Dermis blood vessel endothelial cell (primary cell): Measurements from ENCODE around the gene CSRP2. TPM values are rescaled to one million over a fixed set of nuclear protein-coding genes. Genes with fewer than 3 reads are reported as not detected.

ENCODE experiments used
- DNase-seq: peaks from one replicate; pipeline ENCODE4 v3.0.0; 2010
- total RNA-seq: library from RNA; depleted of rRNA; stranded (reverse); fragments of >200 nt; gene quantifications from 2 replicates; pipeline ENCODE4 v1.2.3, GENCODE V29; 2014

The CSRP2 gene
- total RNA-seq = 21.0 and 22.8 TPM in 2 replicates

- peak; percentile 84 for DNase-seq
Measured at GRCh38 chr12:76878899-76879709, at the start of gene CSRP2. Gene CSRP2, minus strand, starts transcription at chr12:76879019. Its CDS starts 12,759 bp downstream, at chr12:76866260.

DNA sequence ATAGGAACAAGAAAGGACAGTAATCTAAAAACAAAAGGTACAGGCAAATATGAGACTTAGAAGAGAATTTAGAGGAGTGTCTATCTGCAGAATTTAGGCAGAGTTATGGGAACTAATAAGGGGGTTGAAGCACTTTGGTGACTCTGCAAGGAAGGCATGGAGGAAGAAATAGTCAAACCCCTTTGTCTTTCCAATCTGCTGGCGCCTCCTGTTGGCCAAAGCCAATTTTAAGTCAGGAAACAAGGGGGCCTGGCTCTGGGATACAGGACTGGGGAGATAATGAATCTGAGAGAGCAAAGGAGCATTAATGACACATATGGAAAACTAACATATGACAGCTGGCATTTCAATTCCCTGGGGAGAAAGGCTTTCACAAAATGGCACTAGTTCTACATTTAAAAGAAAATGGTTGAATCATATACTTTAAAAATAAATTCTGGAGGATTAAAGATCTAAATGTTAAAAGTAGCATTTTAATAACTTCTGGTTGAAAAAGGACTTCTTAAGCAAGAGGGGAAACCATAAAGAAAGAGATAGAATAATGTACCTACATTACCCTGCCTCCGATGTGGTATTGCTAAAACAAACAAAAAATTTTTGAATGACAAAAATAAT is 48.5 kb upstream of the CSRP2 start:
- peak; percentile 58 for DNase-seq

DNA sequence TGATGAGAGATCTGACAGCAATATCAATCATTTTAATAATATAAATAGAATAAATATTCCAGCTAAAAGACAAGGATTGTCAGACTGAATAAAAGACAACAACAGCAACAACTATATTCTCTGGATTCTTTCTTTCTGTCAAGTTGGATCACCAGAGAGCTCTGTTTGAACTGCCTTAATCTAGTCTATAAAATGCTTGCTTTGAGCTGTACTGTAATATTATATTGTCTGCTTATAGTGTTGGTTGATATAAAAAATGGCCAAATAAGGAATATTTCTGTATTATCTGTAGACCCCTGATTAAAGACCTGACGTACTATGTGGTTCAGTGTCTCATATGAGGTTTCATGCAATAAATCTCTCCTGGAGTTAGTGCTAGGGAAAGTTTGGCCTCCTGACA is 46.3 kb upstream of the CSRP2 start:
- DNase-seq = no peak

DNA sequence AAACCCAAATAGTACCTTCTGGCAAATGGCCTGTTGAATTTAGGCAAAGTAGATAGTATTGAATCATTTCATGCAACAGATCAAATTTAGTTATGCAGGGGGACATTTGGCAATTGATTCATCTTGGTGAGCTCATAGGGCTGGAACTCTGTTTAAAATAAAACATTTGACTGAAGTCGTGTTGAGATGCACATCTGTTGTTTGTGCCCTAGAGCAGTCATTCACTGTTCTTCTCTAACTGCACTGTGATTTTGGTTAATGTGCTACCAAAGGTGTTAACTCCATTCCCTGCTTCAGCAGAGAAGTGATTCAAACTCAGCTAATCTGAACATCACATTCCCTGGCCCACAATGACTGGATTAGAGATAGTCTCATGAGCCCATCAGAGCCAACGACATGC is 44.0 kb upstream of the CSRP2 start:
- no peak for DNase-seq

DNA sequence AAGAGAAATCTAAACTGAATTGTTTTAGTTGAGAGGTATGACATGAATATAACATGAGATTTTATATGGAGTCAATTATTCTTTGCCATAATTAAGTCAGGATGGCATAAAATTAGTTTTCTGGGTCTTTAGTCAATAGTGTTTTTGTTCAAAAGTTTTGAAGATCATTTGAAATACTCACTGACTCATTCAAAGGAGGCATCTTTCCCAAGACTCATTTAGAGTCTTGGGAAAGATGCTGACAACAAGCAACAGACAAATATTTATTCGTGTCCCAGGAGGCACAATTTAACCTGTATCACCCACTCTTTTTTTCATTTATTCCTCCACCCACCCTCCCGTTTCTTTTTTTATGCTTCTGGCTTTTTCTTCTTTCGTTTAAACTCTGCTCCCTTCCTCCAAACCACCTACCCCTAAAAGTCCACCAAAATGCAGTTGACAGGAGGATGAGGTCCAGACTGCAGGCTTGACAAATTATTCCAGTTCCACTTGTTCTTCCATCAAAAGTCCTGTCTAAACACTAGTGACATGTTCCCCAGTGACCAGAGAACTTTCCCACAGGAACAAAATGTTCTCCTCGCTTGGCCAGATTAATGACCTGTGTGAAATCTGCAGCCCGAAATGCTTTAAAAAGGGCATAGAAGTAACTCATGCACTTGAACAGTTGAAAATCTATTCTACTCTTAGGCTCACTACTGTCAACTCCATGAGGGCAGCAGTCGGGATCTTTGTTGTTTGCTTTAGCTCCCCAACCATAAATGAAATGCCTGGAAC is 43.3 kb upstream of the CSRP2 start:
- no peak for DNase-seq

GRCh38 chr12:76921100-76921471 is 42.3 kb upstream of the CSRP2 start:
- no peak for DNase-seq

DNA sequence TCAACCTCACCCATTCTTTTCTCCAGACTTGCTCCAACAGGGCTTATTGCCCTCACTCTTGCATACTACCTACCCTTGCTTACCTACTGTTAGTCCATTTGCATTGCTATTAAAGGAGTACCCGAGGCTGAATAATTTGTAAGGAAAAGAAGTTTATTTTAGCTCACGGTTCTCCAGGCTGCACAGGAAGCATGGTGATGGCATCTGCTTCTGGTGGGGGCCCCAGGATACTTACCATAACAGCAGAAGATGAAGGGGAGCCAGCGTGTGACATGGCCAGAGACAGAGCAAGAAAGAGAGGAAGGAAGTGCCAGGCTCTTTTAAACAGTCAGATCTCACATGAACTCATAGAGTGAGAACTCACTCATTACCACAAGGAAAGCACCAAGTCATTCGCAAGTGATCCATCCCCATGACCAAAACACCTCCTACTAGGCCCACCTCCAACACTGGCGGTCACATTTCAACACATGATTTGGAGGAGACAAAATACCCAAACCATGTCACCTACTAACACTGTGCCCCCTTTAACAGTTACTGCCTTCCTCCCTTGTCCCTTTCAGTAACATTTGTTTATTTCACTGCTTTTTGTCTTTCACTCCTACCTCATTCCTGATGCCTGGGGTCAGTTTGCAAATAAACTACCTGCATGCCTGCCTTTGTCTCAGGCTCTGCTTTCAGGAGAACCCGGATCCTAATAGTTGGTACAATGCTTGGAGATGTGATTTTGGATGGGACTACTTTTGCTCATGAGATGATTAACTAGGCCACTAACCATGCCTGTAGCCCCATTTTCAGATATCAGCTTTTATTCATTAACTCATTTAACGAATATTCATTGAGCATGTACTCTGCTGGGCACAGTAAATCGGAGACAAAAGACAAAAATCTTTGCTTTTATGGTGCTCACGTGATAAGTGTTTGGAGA is 41.6 kb upstream of the CSRP2 start:
- DNase-seq = no peak

DNA sequence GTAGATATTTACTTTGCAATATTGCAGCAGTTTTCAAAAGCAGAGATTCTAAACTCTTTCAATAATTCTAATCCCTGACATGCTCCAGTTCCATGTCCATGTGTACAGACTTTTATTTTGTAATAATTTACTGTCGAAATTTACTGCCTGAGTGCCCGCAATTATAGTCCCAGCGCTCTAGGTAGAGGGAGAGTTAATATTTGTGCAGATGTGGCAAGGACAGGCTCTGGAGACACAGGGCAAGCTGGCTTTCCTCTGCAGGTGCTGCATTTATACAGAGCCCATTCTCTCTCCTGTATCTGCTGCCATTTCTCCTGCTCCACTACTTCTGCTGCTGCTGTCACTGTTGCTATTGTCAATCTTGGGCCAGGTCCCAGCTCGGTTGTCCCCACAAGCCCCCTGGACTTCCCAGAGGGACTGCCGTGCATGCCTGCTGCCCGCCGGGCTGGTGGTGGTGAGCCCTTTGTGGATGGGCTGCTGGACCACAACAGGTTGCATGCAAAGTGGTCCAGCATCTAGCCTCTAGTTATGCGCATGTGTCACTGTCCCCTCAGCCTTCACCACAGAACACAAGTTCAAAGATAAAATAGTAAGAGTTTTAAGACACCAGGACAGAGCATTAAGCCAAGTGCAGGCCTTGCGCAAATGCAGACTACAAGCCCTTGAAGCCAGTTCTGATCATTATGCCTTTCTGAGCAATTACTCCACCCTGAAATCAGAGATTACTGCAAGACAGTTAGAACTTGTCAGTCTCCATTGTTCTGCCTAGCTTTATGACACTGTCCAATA is 40.8 kb upstream of the CSRP2 start:
- no peak for DNase-seq

DNA sequence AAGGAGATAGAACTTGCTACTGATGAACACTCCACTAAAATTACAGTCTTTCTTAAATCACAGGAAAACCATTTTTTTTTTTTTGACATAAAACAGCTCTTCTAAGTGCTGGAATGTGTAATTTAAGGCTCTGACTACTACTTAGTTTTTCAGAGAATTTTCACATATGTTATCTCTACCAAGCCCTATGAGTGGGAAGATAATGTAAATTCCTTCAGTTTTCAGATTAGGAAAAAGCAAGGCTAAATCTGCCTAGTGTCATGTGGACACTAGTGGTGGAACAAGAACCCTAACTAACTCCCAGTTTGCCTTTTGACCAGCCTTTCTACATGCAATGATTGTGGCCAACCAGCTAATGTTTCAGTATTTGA is 37.3 kb upstream of the CSRP2 start:
- no peak for DNase-seq

DNA sequence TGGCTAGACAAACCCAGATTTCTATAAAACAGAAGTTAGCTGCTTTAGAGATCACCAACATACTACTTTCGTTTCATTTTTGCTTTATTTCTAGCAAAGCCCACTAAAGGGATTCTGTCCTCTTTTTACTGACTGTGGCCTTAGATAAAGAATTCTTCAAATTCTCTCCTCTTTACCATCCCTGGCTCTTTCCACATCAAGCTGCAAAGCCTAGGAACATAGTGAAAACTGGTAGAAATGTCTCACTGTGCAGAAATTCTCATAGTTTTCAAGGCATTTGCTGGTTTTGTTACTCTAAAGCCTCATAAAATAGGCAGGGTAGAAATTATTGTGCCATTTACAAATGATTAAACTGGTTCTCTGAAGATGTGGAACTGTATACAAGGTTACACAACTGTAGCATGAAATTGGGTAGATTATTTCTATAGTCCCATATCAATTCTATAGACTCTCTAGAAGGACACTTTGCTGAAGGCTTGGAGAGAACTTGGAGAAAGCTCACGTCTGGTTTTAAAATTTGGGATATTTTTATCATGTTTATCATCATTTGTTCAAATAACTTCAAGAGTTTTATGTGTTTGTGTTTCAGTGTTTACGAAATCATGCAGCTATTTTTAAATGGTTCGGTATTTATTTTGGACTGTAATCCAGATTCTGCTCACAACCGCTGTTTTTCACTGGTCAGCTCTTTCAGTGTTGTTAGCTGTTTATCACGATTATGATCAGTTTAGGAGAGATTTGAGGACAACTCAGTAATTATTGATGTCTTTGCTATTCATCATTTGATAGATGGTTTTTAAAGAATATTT is 36.7 kb upstream of the CSRP2 start:
- no peak for DNase-seq

GRCh38 chr12:76914102-76914859 is 35.5 kb upstream of the CSRP2 start:
- DNase-seq = no peak

GRCh38 chr12:76909290-76909689 is 30.5 kb upstream of the CSRP2 start:
- no peak for DNase-seq

DNA sequence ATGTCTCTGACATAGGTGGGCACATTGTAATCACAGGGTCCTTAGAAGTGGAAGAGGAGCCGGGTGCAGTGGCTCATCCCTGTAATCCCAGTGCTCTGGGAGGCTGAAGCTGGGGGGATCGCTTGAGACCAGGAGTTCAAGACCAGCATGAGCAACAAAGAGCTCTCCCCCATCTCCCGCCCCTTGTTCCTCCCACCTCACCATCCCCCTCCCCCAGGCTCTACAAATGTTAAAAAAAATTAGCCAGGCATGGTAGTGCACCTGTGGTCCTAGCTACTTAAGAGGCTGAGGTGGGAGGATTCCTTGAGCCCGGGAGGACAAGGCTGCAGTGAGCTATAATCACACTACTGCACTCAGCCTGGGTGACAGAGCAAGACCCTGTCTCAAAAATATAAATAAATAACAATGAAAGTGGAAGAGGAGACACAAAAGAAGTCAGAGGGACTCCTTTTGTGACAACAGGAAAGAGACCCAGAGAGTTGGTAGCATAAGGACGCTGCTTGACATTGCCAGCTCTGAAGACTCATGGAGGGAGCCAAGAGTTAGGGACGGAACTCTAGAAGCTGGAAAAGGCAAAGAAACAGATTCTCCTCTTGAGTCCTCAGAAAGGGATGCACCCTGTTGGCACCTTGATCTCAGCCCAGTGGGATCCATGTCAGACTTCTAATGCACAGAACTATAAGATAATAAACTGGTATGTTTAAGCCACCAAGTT is 29.6 kb upstream of the CSRP2 start:
- no peak for DNase-seq

DNA sequence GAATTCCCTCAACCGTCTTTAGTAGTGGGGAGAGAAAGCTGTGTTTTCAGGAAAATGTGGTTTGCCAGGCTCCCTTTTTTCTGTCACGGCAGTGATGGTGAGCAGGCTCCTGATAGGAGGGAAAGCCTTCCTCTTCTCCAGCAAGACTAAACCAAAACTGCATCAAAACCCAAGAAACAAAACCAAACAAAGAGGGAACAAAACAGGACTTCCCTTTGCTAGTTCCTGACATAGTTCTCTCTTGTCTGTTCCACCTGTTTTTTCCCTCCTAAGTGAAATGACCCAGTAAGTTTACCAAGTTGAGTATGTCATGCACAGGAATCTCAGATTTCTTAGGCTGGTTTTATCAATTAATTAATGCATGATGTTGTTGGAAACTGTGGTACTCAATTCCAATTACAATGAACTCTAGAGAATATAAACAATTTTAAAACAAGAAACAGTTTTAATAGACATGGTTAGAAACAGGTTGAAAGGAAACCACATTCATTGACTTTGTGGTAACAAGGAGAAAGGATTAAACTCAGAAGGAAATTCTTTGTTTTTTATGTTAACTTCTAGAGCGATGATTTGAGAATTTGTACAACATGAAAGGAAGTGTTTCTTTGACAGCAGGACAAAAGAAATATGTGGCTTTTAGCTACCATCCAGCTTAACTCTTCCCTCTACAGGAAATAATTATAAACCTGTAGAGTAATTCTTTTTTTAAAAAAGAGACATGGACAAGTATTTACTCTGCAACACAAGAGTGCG is 23.0 kb upstream of the CSRP2 start:
- no peak for DNase-seq

- DNase-seq = no peak
Measured at GRCh38 chr12:76899522-76899921, 20.7 kb upstream of the CSRP2 start.

DNA sequence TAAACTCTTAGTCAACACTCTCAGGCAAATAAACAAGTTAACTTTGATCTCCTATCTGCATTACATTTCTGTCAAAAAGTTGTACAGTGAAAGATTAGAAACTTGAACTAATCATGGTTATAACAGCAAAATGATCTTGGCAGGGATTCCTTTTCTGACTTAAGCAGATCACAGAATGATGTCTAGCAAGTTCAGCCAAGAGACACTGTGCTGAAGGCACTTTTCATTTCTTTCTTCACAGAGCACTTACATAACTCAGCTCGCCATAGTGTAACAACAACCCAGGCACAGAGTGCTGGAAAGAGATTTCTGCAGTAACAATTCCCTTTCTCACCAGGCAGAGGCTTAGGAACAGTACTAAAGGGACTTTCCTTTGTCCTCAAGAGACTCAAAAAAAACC is 19.6 kb upstream of the CSRP2 start:
- no peak for DNase-seq

DNA sequence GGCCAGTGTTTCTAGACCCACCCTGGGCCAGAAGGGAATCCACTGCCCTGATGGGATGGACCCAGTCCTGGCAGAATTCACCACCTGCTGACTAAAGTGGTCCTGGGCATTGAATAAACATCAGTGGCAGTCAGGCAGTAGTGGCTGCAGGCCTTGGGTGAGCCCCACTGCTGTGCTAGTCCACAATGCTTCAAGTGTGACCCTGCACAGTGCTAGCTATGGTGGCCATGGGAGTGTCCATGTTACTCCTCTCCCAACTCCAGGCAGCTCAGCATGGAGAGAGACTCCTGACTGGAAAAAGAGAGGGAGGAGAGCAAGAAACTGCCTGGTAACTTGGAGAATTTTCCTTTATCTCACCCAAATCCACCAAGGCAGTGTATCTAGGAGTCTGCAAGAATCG is 17.5 kb upstream of the CSRP2 start:
- DNase-seq = no peak

DNA sequence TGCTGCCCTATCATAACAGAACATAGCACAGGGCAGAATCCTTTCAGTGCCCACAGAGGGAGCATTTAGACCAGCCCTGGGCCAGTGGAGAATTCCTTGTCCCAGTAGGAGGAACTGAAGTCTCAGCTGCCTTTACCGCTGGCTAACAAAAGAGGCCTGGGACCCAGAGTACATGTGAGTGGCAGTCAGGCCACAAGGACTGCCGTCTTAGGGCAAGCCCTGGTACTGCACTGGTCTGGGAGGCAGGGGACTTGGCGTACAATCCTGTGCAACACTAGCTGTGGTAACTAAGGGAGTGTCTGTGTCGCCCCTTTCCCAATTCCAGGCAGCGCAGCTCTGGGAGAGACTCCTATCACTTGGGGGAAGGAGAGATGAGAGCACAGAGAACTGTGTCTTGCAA is 17.0 kb upstream of the CSRP2 start:
- no peak for DNase-seq

- no peak for DNase-seq
Measured at GRCh38 chr12:76891609-76892008, 12.8 kb upstream of the CSRP2 start.
